ENCODE data around the gene DDN.

DDN gene

DNA sequence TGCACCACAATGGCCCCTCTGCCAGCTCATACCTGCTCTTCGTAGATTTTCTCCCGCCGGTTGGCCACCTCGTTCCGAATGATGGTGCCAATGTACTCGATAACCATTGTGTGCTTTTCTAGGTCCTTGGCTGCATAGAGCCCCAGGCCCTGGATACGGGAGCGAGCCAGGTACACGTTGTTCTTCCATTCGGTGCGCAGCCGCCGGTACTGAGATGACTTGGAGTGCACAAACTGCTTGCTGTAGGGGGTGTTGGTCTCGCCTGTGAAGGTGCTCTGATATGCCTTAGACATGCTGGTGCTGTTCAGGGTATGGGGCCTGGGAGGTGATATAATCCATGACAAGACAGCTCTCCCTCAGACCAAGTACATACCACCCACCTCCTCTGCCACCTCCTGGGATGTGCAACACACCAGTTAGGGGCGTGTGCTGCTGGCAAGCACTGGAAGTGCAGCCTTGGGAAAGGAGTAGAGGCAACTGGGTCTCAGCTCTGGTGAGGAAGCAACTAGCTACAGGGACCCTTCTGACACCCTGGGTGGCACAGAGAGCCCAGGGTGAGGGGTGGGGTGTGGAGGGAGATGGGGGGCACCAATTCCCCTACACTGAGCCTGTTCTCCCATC lies 23.5 kb upstream of the DDN start:
- no peak for DNase-seq (ENCODE audit: low read depth, low spot score)
- Histone ChIP-seq H3K9ac (ENCODE audit: insufficient read length) (no peak overlapping the region), H3K27ac (no peak overlapping the region), H3K9me3 (ENCODE audit: low read depth, low read length) (no peaks in the 10 kb centered on the region), H3K36me3 (ENCODE audit: insufficient read depth, low read length) (peaks cover 58% of the 10 kb centered on the region; the same call in 1 of the 2 replicates), H3K4me3 (no peak overlapping the region)
- TF ChIP-seq EZH2 (IDR thresholded peaks at IDR 0.05) (no peak), FOXP2 (optimal IDR thresholded peaks at IDR 0.05; ENCODE audit: control extremely low read depth, extremely low read length, insufficient read depth) (no peak), POLR2AphosphoS5 (IDR thresholded peaks at IDR 0.05; ENCODE audit: borderline replicate concordance, low read depth, low read length) (no peak)

DNA sequence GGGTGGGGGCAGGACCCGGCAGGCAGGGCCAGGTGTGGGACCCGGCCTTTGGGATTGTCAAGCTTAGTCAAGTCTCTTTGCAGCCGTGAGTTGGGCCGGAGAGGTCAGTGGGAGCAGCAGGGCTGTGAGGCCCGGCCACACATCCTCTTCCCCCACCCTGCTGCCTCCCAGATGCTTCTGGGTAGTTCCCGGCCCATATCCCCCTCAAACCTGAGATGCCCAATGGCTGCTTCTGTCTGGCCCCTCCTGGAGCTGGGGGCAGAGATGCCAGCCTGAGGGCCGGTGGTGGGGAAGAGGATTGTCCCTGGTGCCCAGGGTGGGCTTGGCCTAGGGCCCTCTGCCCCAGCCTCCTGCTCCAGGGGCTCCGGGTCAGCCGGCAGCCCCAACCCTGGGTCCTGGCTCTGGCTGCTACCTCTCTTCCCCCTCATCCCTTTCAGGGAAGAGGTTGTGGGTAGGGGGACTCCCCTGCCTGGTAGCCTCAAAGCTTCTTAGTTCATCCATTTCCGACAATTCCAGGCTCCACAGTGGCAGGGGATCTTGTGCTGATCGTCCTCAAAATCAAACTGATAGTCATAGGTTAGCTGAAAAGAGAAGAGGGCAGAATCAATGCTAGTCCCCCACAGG lies 22.2 kb upstream of the DDN start:
- TF ChIP-seq POLR2AphosphoS5 (IDR thresholded peaks at IDR 0.05; ENCODE audit: borderline replicate concordance, low read depth, low read length) = no peak; the same call in 1 of the 2 replicates
- TF ChIP-seq EZH2 (IDR thresholded peaks at IDR 0.05) = no peak
- TF ChIP-seq FOXP2 (optimal IDR thresholded peaks at IDR 0.05; ENCODE audit: control extremely low read depth, extremely low read length, insufficient read depth) = no peak
- DNase-seq (ENCODE audit: low read depth, low spot score) = no peak
- no peak overlapping the region for H3K4me3 ChIP-seq
- H3K36me3 ChIP-seq (ENCODE audit: insufficient read depth, low read length) = peaks cover 47% of the 10 kb centered on the region; the same call in 1 of the 2 replicates
- no peak overlapping the region for H3K9ac ChIP-seq (ENCODE audit: insufficient read length)
- no peaks in the 10 kb centered on the region for H3K9me3 ChIP-seq (ENCODE audit: low read depth, low read length)
- H3K27ac ChIP-seq = peak overlapping the region; percentile 46; the same call in 1 of the 2 replicates

DNA sequence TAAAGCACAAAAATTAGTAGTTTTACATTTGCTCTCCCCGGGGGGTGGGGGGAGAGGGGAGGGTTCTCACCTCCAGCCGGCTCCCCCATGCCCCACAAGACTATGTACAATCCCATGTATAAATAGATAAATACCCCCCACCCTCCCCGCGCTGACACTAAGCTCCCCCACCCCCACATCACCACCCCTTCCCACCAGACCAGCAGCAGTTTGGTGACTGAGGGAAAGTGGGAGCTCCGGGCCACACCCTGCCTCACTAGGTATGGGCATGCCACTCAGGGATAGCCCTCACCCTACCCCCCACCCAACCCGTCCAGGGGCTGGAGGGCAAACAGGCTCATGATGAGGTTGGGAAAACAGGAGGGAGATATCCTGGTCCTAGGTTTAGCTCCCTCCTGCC lies 21.3 kb upstream of the DDN start:
- Histone ChIP-seq H3K9me3 (ENCODE audit: low read depth, low read length) (no peaks in the 10 kb centered on the region), H3K27ac (no peak overlapping the region; the same call in 1 of the 2 replicates), H3K4me3 (no peak overlapping the region), H3K9ac (ENCODE audit: insufficient read length) (no peak overlapping the region), H3K36me3 (ENCODE audit: insufficient read depth, low read length) (peaks cover 37% of the 10 kb centered on the region; the same call in 1 of the 2 replicates)
- DNase-seq (ENCODE audit: low read depth, low spot score) = no peak
- no peak for TF ChIP-seq FOXP2 (optimal IDR thresholded peaks at IDR 0.05; ENCODE audit: control extremely low read depth, extremely low read length, insufficient read depth)
- TF ChIP-seq POLR2AphosphoS5 (IDR thresholded peaks at IDR 0.05; ENCODE audit: borderline replicate concordance, low read depth, low read length) = no peak
- TF ChIP-seq EZH2 (IDR thresholded peaks at IDR 0.05) = no peak

DNA sequence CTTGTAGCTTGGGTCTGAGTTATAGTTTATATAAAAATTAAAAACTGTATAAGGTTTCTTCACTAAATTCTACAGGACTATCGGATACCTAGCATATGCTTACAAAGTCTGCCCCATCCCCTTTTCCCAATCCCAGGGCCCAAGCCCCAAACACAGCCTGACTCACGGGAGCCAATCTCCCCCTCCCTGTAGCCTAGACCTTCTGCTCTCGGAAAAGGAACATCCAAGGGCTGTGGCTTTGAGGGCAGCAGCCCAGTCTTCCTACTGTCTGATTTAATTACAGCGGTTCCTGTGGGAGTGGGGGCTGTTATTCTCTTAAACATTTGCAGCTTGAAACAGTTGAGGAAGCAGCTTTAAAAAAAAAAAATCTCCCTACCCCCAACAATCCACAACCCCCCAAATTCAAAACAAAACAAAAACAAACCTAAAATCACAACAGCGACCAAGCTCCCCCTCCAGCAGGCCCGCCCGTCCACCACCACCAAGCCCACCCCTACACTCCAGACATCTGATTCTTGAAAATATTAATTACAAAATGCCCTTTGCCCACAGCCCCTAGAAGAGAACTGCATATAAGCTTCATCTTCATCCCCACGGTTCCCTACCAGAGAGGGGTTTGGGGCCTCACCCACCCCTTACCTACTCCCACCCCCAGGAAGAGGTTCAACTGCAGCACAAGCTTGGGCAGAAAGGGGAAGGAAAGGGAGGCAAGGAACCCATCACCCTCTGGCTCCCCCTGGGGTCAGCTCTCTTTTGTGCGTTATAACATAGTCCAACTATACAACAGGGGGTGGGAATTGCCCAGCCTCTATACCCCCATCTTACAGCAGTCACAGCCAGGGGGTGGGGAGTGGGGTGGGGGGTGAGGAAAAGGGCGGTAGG lies 20.5 kb upstream of the DDN start:
- Histone ChIP-seq H3K9me3 (ENCODE audit: low read depth, low read length) (no peaks in the 10 kb centered on the region), H3K4me3 (peak overlapping the region; percentile 100), H3K27ac (peak overlapping the region; percentile 97), H3K9ac (ENCODE audit: insufficient read length) (peak overlapping the region; percentile 94), H3K36me3 (ENCODE audit: insufficient read depth, low read length) (peaks cover 29% of the 10 kb centered on the region; the same call in 1 of the 2 replicates)
- DNase-seq (ENCODE audit: low read depth, low spot score) = no peak
- TF ChIP-seq POLR2AphosphoS5 (IDR thresholded peaks at IDR 0.05; ENCODE audit: borderline replicate concordance, low read depth, low read length) (0 out of 2 replicates have a peak, but pooled peaks have one; percentile 24), EZH2 (IDR thresholded peaks at IDR 0.05) (no peak)

DNA sequence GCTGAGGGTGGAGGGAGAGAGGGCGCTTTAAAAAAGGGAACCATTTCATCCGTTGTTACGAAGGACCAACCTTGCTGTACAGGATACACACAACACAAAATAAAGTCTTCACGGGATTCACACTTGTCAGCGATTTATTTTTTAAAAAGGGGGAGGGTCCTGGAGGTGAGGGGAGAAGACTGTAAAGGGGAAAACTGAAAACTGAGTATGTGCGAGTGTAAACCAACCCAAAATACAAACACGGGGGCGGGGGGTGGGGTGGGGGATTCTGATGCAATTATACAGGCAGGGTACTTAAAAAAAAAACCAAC lies 19.9 kb upstream of the DDN start:
- Histone ChIP-seq H3K36me3 (ENCODE audit: insufficient read depth, low read length) (peaks cover 23% of the 10 kb centered on the region; the same call in 1 of the 2 replicates), H3K9ac (ENCODE audit: insufficient read length) (peak overlapping the region; percentile 94), H3K9me3 (ENCODE audit: low read depth, low read length) (no peaks in the 10 kb centered on the region), H3K27ac (peak overlapping the region; percentile 97), H3K4me3 (peak overlapping the region; percentile 100)
- no peak for DNase-seq (ENCODE audit: low read depth, low spot score)
- no peak for TF ChIP-seq POLR2AphosphoS5 (IDR thresholded peaks at IDR 0.05; ENCODE audit: borderline replicate concordance, low read depth, low read length)
- TF ChIP-seq FOXP2 (optimal IDR thresholded peaks at IDR 0.05; ENCODE audit: control extremely low read depth, extremely low read length, insufficient read depth) = no peak
- TF ChIP-seq EZH2 (IDR thresholded peaks at IDR 0.05) = no peak

DNA sequence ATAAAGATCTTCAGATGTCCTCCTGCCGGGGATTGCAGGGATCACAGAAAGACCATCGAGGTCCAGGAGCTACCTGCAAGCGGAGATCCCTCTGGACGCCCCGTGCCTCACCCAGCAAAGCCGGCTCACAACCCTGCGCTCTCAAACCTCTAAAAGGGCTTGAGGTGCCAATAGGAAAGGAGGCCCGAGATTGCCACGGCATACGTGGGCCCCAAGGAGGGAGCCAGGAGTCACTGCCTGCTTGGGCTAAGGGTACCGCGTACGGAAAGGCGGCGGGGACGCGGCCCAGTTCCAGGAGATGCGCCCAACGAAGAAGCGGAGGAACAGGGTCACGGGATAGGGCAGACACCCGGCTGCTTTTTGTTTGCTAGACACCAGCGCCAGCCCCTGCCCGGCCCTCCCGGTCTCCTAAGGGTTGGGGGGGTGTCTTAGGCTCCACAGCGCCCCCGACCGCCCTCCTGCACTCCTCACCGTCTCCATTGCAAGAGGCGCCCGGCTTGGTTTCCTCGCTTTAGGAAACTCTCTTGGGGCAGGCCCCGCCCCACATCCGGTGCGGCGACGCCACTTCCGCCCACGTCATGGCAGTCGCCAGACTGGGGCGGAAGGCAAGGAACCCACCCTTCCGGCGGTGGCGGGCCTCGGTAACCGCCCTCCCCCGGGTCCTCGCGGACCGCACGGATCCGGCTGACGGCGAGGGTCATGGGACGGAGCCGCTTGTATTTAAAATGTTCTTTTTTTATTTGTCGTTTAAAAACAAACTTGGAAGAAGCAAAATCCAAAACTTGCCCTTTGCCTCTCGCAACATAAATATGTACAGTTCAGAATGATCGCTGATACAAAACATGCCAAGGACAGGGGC lies 19.3 kb upstream of the DDN start, which contains the start of gene PRKAG1:
Gene PRKAG1 (minus strand): TSS at position 516 of the 859 bp plus-strand sequence. CDS start 36 bp downstream, at position 480.
- no peak for TF ChIP-seq EZH2 (IDR thresholded peaks at IDR 0.05)
- TF ChIP-seq POLR2AphosphoS5 (IDR thresholded peaks at IDR 0.05; ENCODE audit: borderline replicate concordance, low read depth, low read length) = peak; percentile 97
- peak; percentile 43 for TF ChIP-seq FOXP2 (optimal IDR thresholded peaks at IDR 0.05; ENCODE audit: control extremely low read depth, extremely low read length, insufficient read depth)

DNA sequence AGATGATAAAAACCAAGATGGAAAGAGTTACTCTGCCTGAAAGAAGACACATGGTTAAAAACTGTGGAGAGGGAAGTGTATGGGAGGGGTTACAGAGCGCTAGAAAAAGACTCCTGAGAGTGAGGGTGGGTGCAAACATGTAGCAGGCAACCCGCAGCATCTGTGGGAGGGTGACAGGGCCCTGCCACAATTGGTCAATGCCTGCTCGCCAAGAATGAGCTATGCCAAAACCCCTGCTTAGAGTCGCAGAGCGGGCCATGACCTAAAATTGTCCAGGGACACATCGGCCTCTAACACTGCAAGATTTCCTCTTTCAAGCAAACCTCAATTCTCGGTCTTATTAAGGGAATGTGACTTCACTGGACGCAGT lies 18.7 kb upstream of the DDN start:
- Histone ChIP-seq H3K4me3 (peak overlapping the region; percentile 100), H3K27ac (peak overlapping the region; percentile 86), H3K36me3 (ENCODE audit: insufficient read depth, low read length) (peaks cover 16% of the 10 kb centered on the region), H3K9ac (ENCODE audit: insufficient read length) (peak overlapping the region; percentile 94), H3K9me3 (ENCODE audit: low read depth, low read length) (no peaks in the 10 kb centered on the region)
- TF ChIP-seq FOXP2 (optimal IDR thresholded peaks at IDR 0.05; ENCODE audit: control extremely low read depth, extremely low read length, insufficient read depth) = no peak
- TF ChIP-seq EZH2 (IDR thresholded peaks at IDR 0.05) = no peak
- no peak for TF ChIP-seq POLR2AphosphoS5 (IDR thresholded peaks at IDR 0.05; ENCODE audit: borderline replicate concordance, low read depth, low read length)
- DNase-seq (ENCODE audit: low read depth, low spot score) = no peak

More for the DNA sequence above, 19.3 kb upstream of the DDN start, which contains the start of gene PRKAG1:
- peak; percentile 72 for DNase-seq (ENCODE audit: low read depth, low spot score)
- Histone ChIP-seq H3K9ac (ENCODE audit: insufficient read length) (peak within 1 kb of the TSS; percentile 94), H3K9me3 (ENCODE audit: low read depth, low read length) (no peaks in the 10 kb centered on the region), H3K36me3 (ENCODE audit: insufficient read depth, low read length) (peaks cover 21% of the 10 kb centered on the region; the same call in 1 of the 2 replicates), H3K4me3 (peak within 1 kb of the TSS; percentile 100), H3K27ac (peak within 1 kb of the TSS; percentile 97)

All from SK-N-MC (cell line).